Progenitor cell of endocrine pancreas (in vitro differentiated cells): ENCODE results near the gene GLIS1. TPM values are rescaled to one million over a fixed set of nuclear protein-coding genes. Genes with fewer than 3 reads are reported as not detected.

ENCODE experiments used
- DNase-seq: peaks from one replicate; pipeline ENCODE4 v3.0.0; 2021; ENCODE audit warnings: low spot score; ENCODE audit not compliant: unreplicated experiment
- H3K27ac Mint-ChIP-seq: 2 replicates; pipeline ENCODE4 v1.8.0; 2021; ENCODE audit warnings: mild to moderate bottlenecking, moderate library complexity, mixed read lengths
- H3K27me3 Mint-ChIP-seq: 2 replicates; pipeline ENCODE4 v1.8.0; 2021; ENCODE audit warnings: mixed read lengths
- H3K36me3 Mint-ChIP-seq: 2 replicates; pipeline ENCODE4 v1.8.0; 2022; ENCODE audit warnings: mixed read lengths; ENCODE audit not compliant: insufficient read depth
- H3K4me1 Mint-ChIP-seq: 2 replicates; pipeline ENCODE4 v1.8.0; 2021; ENCODE audit warnings: low read depth, mixed read lengths
- H3K4me3 Mint-ChIP-seq: 2 replicates; pipeline ENCODE4 v1.8.0; 2021; ENCODE audit warnings: low read depth, mild to moderate bottlenecking, moderate library complexity, mixed read lengths
- H3K9me3 Mint-ChIP-seq: 2 replicates; pipeline ENCODE4 v1.8.0; 2021; ENCODE audit warnings: low read depth, mixed read lengths
- long read RNA-seq: library from polyadenylated mRNA; unstranded; transcript quantifications from one replicate; pipeline ENCODE4 v2.0.0, GENCODE V29; 2020
- total RNA-seq: library from RNA; stranded (reverse); gene quantifications from 2 replicates; pipeline ENCODE4 v1.2.1, GENCODE V29; 2021
- TF ChIP-seq, protein P1 (sequence below): fragments of 200-600 bp; sonication (generic); IDR thresholded peaks from one replicate; pipeline ENCODE4 v1.5.0; 2021; ENCODE audit warnings: antibody characterized with exemption, mild to moderate bottlenecking; ENCODE audit not compliant: unreplicated experiment

Gene GLIS1
- not detected in 2 replicates for total RNA-seq
- long read RNA-seq, result 0 reads

GRCh38 chr1:53739109-53739681, at the start of gene GLIS1:
TSS of gene GLIS1 (minus strand) at chr1:53739164. CDS start at chr1:53738064, 1,100 bp downstream.
- H3K4me1 Mint-ChIP-seq, result peaks cover 10% of the 10 kb centered on the region
- H3K36me3 Mint-ChIP-seq, result no peaks in the 10 kb centered on the region
- peak within 1 kb of the TSS; percentile 52 for H3K4me3 Mint-ChIP-seq
- TF ChIP-seq, protein P1, sequence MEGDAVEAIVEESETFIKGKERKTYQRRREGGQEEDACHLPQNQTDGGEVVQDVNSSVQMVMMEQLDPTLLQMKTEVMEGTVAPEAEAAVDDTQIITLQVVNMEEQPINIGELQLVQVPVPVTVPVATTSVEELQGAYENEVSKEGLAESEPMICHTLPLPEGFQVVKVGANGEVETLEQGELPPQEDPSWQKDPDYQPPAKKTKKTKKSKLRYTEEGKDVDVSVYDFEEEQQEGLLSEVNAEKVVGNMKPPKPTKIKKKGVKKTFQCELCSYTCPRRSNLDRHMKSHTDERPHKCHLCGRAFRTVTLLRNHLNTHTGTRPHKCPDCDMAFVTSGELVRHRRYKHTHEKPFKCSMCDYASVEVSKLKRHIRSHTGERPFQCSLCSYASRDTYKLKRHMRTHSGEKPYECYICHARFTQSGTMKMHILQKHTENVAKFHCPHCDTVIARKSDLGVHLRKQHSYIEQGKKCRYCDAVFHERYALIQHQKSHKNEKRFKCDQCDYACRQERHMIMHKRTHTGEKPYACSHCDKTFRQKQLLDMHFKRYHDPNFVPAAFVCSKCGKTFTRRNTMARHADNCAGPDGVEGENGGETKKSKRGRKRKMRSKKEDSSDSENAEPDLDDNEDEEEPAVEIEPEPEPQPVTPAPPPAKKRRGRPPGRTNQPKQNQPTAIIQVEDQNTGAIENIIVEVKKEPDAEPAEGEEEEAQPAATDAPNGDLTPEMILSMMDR, result no peak
- H3K9me3 Mint-ChIP-seq, result peaks cover 8% of the 10 kb centered on the region
- peaks cover 71% of the 10 kb centered on the region for H3K27me3 Mint-ChIP-seq
- H3K27ac Mint-ChIP-seq, result no peak within 1 kb of the TSS
- peak; percentile 82 for DNase-seq

DNA sequence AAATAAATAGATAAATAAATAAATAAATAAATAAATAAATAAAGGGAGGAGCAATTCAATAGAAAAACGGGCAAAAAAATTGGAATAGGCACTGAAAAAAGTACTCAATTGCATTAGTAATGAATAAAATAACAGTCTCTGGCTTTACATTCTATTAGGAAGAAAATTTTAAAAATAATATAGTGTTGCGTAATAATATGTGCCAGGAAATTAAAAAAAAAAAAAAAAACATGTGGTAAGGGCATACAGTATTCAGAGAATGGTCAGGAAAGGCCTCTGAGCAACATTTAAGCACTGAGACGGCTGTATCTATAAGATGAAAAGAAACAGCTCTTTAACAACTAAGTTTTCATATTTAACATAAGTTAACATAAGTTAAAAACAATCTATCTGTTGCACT, 48.7 kb upstream of the GLIS1 start:
- peaks cover 15% of the 10 kb centered on the region for H3K36me3 Mint-ChIP-seq
- TF ChIP-seq, protein P1, result no peak
- no peak overlapping the region for H3K4me3 Mint-ChIP-seq

DNA sequence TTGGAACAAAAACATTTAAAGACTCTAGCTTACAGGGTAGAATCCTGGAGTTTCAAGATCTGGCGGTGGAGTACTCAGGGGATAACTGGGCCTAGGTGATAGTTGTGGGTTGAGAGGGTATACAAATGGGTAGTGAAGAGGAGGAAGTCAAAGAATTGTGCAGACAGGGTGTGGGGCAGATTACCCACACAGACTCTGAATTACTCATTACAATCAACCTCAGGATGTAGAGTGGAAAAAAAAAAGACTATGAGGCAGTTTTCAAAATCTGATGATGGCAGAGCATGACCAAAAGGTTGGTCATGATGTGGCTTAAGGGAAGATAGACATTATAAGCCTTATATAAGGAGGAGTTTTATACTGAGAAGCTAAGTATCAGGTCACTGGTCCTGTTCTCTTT, 44.1 kb upstream of the GLIS1 start:
- H3K27me3 Mint-ChIP-seq, result no peaks in the 10 kb centered on the region
- H3K4me1 Mint-ChIP-seq, result no peaks in the 10 kb centered on the region
- no peak overlapping the region for H3K4me3 Mint-ChIP-seq
- H3K36me3 Mint-ChIP-seq, result peaks cover 10% of the 10 kb centered on the region
- no peak for DNase-seq
- H3K9me3 Mint-ChIP-seq, result no peaks in the 10 kb centered on the region
- peak overlapping the region; percentile 1 for H3K27ac Mint-ChIP-seq
- TF ChIP-seq, protein P1, result no peak

More for the DNA sequence above, 48.7 kb upstream of the GLIS1 start:
- no peaks in the 10 kb centered on the region for H3K4me1 Mint-ChIP-seq
- H3K27me3 Mint-ChIP-seq, result no peaks in the 10 kb centered on the region
- H3K9me3 Mint-ChIP-seq, result no peaks in the 10 kb centered on the region
- H3K27ac Mint-ChIP-seq, result no peak overlapping the region
- no peak for DNase-seq

- Mint-ChIP-seq H3K4me1 (no peaks in the 10 kb centered on the region), H3K27ac (no peak overlapping the region), H3K27me3 (no peaks in the 10 kb centered on the region), H3K4me3 (no peak overlapping the region), H3K9me3 (no peaks in the 10 kb centered on the region), H3K36me3 (peaks cover 13% of the 10 kb centered on the region)
- no peak for DNase-seq
- TF ChIP-seq, protein P1, result no peak
These were observed 42.7 kb upstream of the GLIS1 start for GRCh38 chr1:53781654-53782053.

DNA sequence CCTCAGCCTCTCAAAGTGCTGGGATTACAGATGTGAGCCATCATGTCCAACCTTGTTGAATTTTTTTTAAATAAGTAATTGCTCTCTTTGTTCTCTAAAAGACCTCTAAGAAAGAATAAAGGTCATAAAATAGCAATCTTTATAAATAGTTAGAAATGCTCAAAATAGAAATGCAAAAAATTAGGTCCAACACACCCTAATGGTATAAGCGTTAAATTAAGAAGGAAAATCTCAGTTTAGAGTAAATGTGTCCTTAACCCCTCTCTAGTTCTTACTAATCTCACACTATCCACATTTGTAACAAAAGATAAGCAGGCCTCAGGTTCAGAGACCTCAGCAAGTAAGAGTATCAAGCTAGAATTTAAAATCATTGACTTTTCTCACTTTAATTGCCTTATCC, 38.3 kb upstream of the GLIS1 start:
- no peaks in the 10 kb centered on the region for H3K27me3 Mint-ChIP-seq
- no peaks in the 10 kb centered on the region for H3K4me1 Mint-ChIP-seq
- DNase-seq, result no peak
- no peak overlapping the region for H3K27ac Mint-ChIP-seq
- H3K9me3 Mint-ChIP-seq, result no peaks in the 10 kb centered on the region
- TF ChIP-seq, protein P1, result no peak
- H3K36me3 Mint-ChIP-seq, result peaks cover 13% of the 10 kb centered on the region
- H3K4me3 Mint-ChIP-seq, result no peak overlapping the region
